ENCODE results near the gene TCAIM. TPM values are rescaled to one million over a fixed set of nuclear protein-coding genes. Genes with fewer than 3 reads are reported as not detected.

Gene TCAIM
- total RNA-seq = 16.2 TPM in 2 replicates

GRCh38 chr3:44338010-44338827 is at the start of gene TCAIM:
Gene TCAIM, plus strand, starts transcription at chr3:44338766. Its CDS starts 16,017 bp downstream, at chr3:44354783.
- intact Hi-C loops (cut with micrococcal nuclease) = loop anchor here (1.0 to 10.0 kb wide), 15 partner anchors 15 to 1736 kb away; partner anchors contain the start of genes ABHD5, ANO10, EXOSC7 and KIAA1143

DNA sequence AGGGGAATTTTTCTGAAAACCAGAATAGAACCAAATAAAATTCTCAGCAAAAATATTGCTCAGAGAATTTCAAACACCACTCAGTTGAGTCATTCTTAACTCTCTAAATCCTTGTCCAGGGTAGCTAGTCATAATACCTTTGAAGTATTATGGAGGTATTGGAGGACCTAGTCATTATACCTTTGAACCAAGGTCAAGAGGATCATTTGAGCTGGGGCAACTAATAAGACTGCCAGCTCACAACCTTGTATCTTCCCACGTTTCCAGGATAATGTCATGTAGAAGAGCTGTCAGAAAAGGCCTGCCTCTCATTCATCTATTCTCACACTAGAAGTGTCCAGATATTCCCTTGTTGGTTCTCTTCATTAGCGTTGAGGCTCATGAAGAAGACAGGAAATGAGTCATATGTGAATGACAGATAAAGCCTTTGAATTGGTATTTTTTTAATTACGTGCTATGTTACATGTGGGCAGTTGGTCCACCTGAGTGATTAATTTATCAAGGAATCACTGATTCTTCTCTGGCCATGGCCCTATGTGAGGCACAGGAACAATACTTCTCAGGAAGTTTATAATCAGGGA is 48.6 kb upstream of the TCAIM start:
- intact Hi-C loops (cut with micrococcal nuclease) = no loop called here

DNA sequence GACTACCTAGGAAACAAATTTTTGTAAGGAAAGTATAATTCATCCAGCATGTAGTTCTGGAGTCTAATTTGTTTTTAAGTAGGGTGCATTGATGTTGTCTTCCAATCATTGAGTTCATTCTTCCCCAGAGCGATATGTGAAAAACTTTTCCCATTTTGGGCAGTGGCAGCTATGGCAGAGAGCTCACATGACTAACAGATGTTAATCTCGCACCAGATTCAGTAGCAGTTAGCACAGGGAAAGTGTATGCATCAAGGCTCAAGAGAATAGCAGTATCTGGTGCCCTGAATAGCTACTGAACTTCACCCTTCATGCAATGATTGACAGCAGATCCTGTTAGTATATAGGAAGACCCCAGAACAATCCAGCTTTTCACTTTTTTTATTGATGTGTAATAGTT is 46.3 kb upstream of the TCAIM start:
- intact Hi-C loops (cut with micrococcal nuclease) = no loop called here

GRCh38 chr3:44292947-44293346 is 45.6 kb upstream of the TCAIM start:
- intact Hi-C loops (cut with micrococcal nuclease) = no loop called here

DNA sequence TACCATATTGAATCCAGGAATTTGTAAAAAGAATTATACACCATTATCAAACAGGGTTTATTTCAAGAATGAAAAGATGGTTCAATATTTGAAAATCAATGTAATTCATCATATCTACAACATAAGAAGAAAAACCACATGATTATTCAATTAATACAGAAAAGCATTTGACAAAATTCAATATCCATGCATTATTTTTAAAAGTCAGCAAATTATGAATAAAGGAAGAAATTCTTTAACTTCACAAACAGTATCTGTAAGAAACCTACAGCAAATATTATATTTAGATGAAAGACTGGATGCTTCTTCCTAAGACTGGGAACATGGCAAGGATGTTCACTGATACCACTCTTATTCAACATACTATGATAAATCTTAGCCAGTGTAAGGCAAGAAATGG is 41.3 kb upstream of the TCAIM start:
- intact Hi-C loops (cut with micrococcal nuclease) = no loop called here

- intact Hi-C loops (cut with micrococcal nuclease) = no loop called here
These were observed 36.8 kb upstream of the TCAIM start for GRCh38 chr3:44301746-44302145.

DNA sequence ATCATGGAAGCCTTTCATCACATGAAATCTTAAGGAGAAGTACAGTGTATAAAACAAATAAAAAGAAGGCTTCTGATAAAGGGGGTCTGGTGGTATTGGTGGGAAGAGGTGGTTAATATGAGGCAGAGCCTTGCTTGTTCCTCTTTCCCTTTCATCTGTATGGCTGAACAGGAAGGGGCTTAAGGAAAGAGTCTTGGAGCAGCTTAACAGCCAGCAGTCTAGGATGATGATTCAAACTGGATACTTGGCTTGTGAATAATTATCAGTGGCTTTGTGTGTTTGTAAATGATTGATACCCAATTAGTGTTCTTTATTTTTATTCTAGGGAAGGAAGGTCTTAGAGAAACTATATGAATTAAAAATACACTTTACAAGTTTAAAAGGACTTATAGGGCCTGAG is 29.1 kb upstream of the TCAIM start:
- intact Hi-C loops (cut with micrococcal nuclease) = no loop called here

GRCh38 chr3:44318891-44319311 is 19.7 kb upstream of the TCAIM start:
- intact Hi-C loops (cut with micrococcal nuclease) = no loop called here

DNA sequence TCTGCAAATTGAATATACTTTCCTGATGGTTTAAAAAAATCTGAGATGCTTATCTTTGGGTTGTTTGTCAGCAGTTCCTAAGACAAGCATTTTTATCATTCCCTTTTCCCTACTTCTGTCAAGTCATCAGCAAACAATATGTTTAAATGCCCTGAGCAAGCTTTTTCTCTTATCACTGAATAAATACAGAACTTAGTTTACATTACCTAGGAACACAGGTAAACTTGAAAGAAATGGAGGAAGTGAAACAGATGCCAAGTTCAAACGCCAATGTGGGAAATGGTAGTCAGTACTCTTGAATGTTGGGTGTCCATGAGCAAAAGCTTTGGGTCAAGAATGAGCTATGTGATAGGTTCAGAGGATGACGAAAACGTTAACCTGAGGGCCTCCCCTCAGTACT is 17.2 kb upstream of the TCAIM start:
- intact Hi-C loops (cut with micrococcal nuclease) = no loop called here

DNA sequence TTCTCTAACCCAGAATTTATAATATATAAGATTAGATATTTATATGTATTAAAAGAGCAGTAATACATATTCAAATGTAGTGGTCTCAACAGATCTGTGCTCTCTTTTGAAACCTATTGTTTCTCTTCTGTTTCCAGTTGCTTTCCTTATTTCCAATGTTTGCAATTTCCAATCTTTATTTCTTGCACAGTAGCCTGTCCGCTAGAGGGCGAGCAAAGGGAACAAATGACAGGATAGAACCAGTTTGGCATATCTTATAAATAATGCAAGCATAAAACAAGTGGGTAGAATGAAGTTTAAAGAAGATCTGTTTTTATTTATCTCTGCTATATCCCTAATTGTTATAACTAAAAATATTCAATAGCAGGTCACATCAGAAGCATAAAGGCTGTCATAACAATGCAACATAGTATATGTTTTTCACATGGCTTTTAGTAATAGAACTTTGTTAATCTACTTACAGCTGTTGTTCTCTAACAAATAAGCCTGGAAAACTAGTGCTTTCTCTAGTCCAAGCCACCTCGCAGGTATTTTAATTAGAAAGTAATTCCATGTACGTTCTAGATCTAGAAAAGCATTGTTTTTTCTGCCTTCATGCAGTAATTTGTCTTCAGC is 15.1 kb upstream of the TCAIM start:
- intact Hi-C loops (cut with micrococcal nuclease) = loop anchor here (1.0 kb wide), 6 partner anchors 15 to 591 kb away; partner anchors contain the start of gene TCAIM

- intact Hi-C loops (cut with micrococcal nuclease) = no loop called here
These were observed 14.0 kb upstream of the TCAIM start for GRCh38 chr3:44324584-44324983.

DNA sequence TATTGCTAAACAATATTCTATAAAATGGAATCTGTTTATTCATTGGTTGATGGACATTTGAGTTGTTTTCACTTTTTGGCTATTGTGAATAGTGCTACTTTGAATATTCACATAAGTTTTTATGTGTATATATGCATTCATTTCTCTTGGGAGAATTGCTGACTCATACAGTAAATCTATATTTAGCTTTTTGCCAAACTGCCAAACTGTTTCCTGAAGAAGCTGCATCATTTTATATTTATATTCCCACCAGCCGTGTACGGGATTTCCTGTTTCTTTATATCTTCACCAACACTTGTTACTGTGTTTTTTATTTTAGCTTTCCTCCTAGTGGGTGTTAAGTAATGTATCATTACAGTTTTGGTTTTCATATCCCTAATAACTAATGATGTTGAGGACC is 12.5 kb upstream of the TCAIM start:
- intact Hi-C loops (cut with micrococcal nuclease) = no loop called here

- intact Hi-C loops (cut with micrococcal nuclease) = no loop called here
These were observed 12.1 kb upstream of the TCAIM start for GRCh38 chr3:44326515-44326914.

DNA sequence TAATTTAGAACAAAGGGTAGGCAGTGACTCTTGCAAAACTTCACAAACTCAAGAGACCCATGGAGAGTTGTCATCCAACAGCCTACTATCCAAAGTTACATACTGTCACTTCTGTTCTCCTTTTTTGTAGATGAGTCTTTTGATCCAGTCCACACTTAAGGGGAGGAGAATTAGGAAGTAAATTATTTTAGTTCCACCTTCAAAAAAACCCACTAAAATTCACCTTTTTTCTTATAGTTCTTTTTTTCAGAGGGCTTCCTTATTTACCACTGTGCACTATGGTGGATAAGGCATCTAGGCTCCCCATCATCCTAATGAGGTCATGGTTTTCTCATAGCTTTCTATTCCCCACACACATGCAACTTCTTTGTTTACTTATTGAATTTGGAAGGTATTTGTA is 8.6 kb upstream of the TCAIM start:
- intact Hi-C loops (cut with micrococcal nuclease) = loop anchor here (10.0 kb wide), 1 partner anchor 1335 kb away; no protein-coding TSS in a partner anchor

DNA sequence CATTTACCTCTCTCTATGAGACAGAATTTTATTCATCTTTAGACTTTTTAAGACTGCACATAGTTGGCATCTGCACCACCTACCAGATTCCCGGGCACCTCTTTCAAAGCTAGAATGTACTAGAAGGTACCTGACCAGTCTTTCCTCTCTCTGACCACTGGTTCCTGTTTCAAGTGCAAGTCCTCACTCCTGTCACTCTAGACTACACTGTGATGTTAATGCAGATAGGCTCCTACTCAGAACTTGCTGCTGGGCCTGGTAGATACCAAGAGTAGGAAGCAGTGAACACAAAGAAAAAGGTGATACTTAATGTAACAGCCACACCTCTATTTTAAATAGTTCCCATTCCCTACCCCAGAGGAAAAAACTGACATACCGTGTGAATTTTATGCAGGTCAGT is 8.1 kb upstream of the TCAIM start:
- intact Hi-C loops (cut with micrococcal nuclease) = loop anchor here (10.0 kb wide), 1 partner anchor 1334 kb away; no protein-coding TSS in a partner anchor

GRCh38 chr3:44334326-44334725 is 4.2 kb upstream of the TCAIM start:
- intact Hi-C loops (cut with micrococcal nuclease) = loop anchor here (10.0 kb wide), 1 partner anchor 1330 kb away; no protein-coding TSS in a partner anchor

- intact Hi-C loops (cut with micrococcal nuclease) = loop anchor here (5.0 to 10.0 kb wide), 3 partner anchors 1050 to 1735 kb away; partner anchors contain the start of genes NKTR and SNRK
These were observed 1.2 kb upstream of the TCAIM start for GRCh38 chr3:44337248-44337785.

DNA sequence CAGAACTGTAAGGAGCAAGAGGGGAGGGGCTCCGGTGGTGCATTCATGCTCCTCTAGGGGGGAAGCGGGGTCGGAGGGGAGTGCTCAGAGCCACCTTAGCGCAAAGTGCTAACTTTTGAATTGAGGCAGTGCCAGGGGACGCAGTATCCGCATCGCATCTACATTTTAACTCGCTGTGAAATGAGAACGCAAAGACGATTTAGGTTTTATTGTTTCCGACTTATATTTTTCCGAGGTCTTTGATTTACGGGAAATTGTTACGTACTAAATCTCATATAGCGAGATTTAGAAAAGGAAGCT is 212 bp downstream of the TCAIM start:
- intact Hi-C loops (cut with micrococcal nuclease) = loop anchor here (1.0 to 10.0 kb wide), 15 partner anchors 15 to 1736 kb away; partner anchors contain the start of genes ABHD5, ANO10, EXOSC7 and KIAA1143

GRCh38 chr3:44339181-44340057 is 853 bp downstream of the TCAIM start:
- intact Hi-C loops (cut with micrococcal nuclease) = loop anchor here (2.0 to 10.0 kb wide), 6 partner anchors 285 to 1737 kb away; partner anchors contain the start of genes ANO10, EXOSC7, NKTR and SNRK

GRCh38 chr3:44340058-44340395 is 1.5 kb downstream of the TCAIM start:
- intact Hi-C loops (cut with micrococcal nuclease) = no loop called here

Measured in T-helper 1 cell treated with Interleukin-12 subunit alpha and Interleukin-12 subunit beta and Interleukin-4 antibody, amounts not matched to agents 30 ng/mL and 1 ng/mL, for 36 hours (primary cell).